GM23338 (cell line): ENCODE results near the gene FUT2. TPM values are rescaled to one million over a fixed set of nuclear protein-coding genes. Genes with fewer than 3 reads are reported as not detected.

Experiments used
- ATAC-seq: fragments of 200-7000 bp; cut with Tn5 transposase; 3 replicates; pipeline ENCODE4 v1.9.1; 2020
- DNase-seq: peaks from one replicate; pipeline ENCODE4 v3.0.0-alpha.2; 2015; ENCODE audit warnings: low spot score
- H2AFZ ChIP-seq: fragments of 200-600 bp; sonication (generic); 2 replicates; pipeline ENCODE4 v1.8.0; 2016; ENCODE audit warnings: antibody characterized with exemption, mild to moderate bottlenecking, moderate library complexity
- H3F3A ChIP-seq: fragments of 200-600 bp; sonication (generic); replicated peaks from 2 replicates; pipeline ENCODE4 v1.8.0; 2017; ENCODE audit warnings: antibody characterized with exemption, mixed run types, low read depth
- H3K27ac ChIP-seq: fragments of 200-600 bp; sonication (generic); 2 replicates; pipeline ENCODE4 v1.6.1; 2016; ENCODE audit warnings: low read depth
- H3K27me3 ChIP-seq: fragments of 200-600 bp; sonication (generic); 2 replicates; pipeline ENCODE4 v1.8.0; 2016; ENCODE audit warnings: mild to moderate bottlenecking, mixed run types, moderate library complexity; ENCODE audit not compliant: insufficient read depth
- H3K36me3 ChIP-seq: fragments of 200-600 bp; sonication (generic); 2 replicates; pipeline ENCODE4 v1.8.0; 2016; ENCODE audit warnings: mild to moderate bottlenecking; ENCODE audit not compliant: insufficient read depth
- H3K4me1 ChIP-seq: fragments of 200-600 bp; sonication (generic); 2 replicates; pipeline ENCODE4 v1.8.0; 2016; ENCODE audit warnings: mild to moderate bottlenecking, moderate library complexity; ENCODE audit not compliant: insufficient read depth
- H3K4me2 ChIP-seq: fragments of 200-600 bp; sonication (generic); 2 replicates; pipeline ENCODE4 v1.7.1; 2017; ENCODE audit warnings: mixed run types
- H3K4me3 ChIP-seq: fragments of 200-600 bp; sonication (generic); 2 replicates; pipeline ENCODE4 v1.6.1; 2016; ENCODE audit warnings: mixed run types
- H3K79me2 ChIP-seq: fragments of 200-600 bp; sonication (generic); replicated peaks from 2 replicates; pipeline ENCODE4 v1.8.0; 2017; ENCODE audit warnings: mild to moderate bottlenecking; ENCODE audit not compliant: insufficient read depth
- H3K9me2 ChIP-seq: fragments of 200-600 bp; sonication (generic); 2 replicates; pipeline ENCODE4 v1.8.0; 2017; ENCODE audit not compliant: insufficient read depth
- H4K20me1 ChIP-seq: fragments of 200-600 bp; sonication (generic); replicated peaks from 2 replicates; pipeline ENCODE4 v1.8.0; 2017; ENCODE audit warnings: mild to moderate bottlenecking; ENCODE audit not compliant: insufficient read depth
- H3K27ac Mint-ChIP-seq: 2 replicates; pipeline ENCODE4 v1.8.0; 2020; ENCODE audit warnings: inconsistent platforms, mild to moderate bottlenecking, moderate library complexity, mixed read lengths
- H3K27me3 Mint-ChIP-seq: 3 replicates; pipeline ENCODE4 v1.8.0; 2022; ENCODE audit warnings: low read depth, mild to moderate bottlenecking, moderate library complexity, mixed read lengths, inconsistent platforms; ENCODE audit not compliant: insufficient read depth, poor library complexity
- H3K36me3 Mint-ChIP-seq: 3 replicates; pipeline ENCODE4 v1.8.0; 2021; ENCODE audit warnings: low read depth, mild to moderate bottlenecking, inconsistent platforms, moderate library complexity, mixed read lengths
- H3K4me1 Mint-ChIP-seq: 3 replicates; pipeline ENCODE4 v1.8.0; 2020; ENCODE audit warnings: mild to moderate bottlenecking, inconsistent platforms, mixed read lengths
- H3K4me3 Mint-ChIP-seq: 3 replicates; pipeline ENCODE4 v1.8.0; 2021; ENCODE audit warnings: moderate library complexity, mild to moderate bottlenecking, inconsistent platforms, mixed read lengths
- H3K9me3 Mint-ChIP-seq: 3 replicates; pipeline ENCODE4 v1.8.0; 2020; ENCODE audit warnings: moderate library complexity, mild to moderate bottlenecking, inconsistent platforms, mixed read lengths
- CREB1 ChIP-seq: fragments of 250-450 bp; sonication (Bioruptor Pico); IDR thresholded peaks from 2 replicates; pipeline ENCODE4 v1.5.0; 2020; ENCODE audit warnings: low read depth, mild to moderate bottlenecking, moderate library complexity
- CTCF ChIP-seq, 2 experiments: fragments of 200-600 bp in 1 of 2; sonication (generic) in 1 of 2; conservative IDR thresholded peaks; 2 replicates each; pipeline versions ENCODE4 v1.5.1 to v1.6.1; 2016 to 2017; ENCODE audit warnings: antibody characterized with exemption in 2 of 2, low read depth in 2 of 2, mild to moderate bottlenecking in 2 of 2, moderate library complexity in 1 of 2
- EZH2 ChIP-seq: fragments of 200-600 bp; sonication (generic); IDR thresholded peaks from one replicate; pipeline ENCODE4 v1.8.0; 2017; ENCODE audit warnings: antibody characterized with exemption, mild to moderate bottlenecking, low read depth; ENCODE audit not compliant: unreplicated experiment
- POLR2AphosphoS5 ChIP-seq: IDR thresholded peaks from 2 replicates; pipeline ENCODE4 v1.6.1; 2016; ENCODE audit warnings: antibody characterized with exemption, low read depth
- REST ChIP-seq: IDR thresholded peaks from one replicate; pipeline ENCODE4 v1.6.1; 2018; ENCODE audit warnings: antibody characterized with exemption; ENCODE audit not compliant: unreplicated experiment
- STAT1 ChIP-seq: IDR thresholded peaks from one replicate; pipeline ENCODE4 v1.6.1; 2016; ENCODE audit warnings: antibody characterized with exemption; ENCODE audit not compliant: unreplicated experiment
- polyA plus RNA-seq: library from polyadenylated mRNA; unstranded; fragments of >200 nt; fragmentation: Nextera tagmentation; extraction: Ambion mirVana; gene quantifications from 2 replicates; pipeline ENCODE4 v1.2.1, GENCODE V29; 2016
- total RNA-seq: library from RNA; depleted of rRNA; stranded (reverse); fragments of >200 nt; shearing (Covaris generic); gene quantifications from 2 replicates; pipeline ENCODE4 v1.2.3, GENCODE V29; 2014

The FUT2 gene
- total and polyA plus RNA-seq, 2 experiments from 2014 or later = 5.0 to 5.6 TPM

GRCh38 chr19:48702701-48703100, 6.9 kb downstream of the FUT2 start (continued):
- TF ChIP-seq REST (no peak), CREB1 (CRISPR knock-in tag) (no peak), CTCF (conservative IDR thresholded peaks at IDR 0.05; ENCODE audit: low read depth in 2 of 2) (no peak)

- Histone ChIP-seq H3F3A (no peaks in the 10 kb centered on the region), H4K20me1 (no peaks in the 10 kb centered on the region), H3K9me2 (no peaks in the 10 kb centered on the region), H3K27me3 (no peaks in the 10 kb centered on the region), H3K79me2 (no peaks in the 10 kb centered on the region), H2AFZ (no peak overlapping the region), H3K36me3 (no peaks in the 10 kb centered on the region), H3K4me2 (no peak overlapping the region), H3K27ac (no peak overlapping the region), H3K4me3 (no peak overlapping the region), H3K4me1 (peaks cover 2% of the 10 kb centered on the region; the same call in 1 of the 2 replicates)
- TF ChIP-seq CTCF (conservative IDR thresholded peaks at IDR 0.05; ENCODE audit: low read depth in 2 of 2) (no peak), REST (no peak), EZH2 (no peak), STAT1 (no peak), POLR2AphosphoS5 (no peak)
- H3K9me3 Mint-ChIP-seq = peaks cover 11% of the 10 kb centered on the region
- no peak for ATAC-seq
- no peak for DNase-seq
- H3K4me1 Mint-ChIP-seq = peaks cover 4% of the 10 kb centered on the region
- H3K4me3 Mint-ChIP-seq = no peak overlapping the region
- H3K27ac Mint-ChIP-seq = no peak overlapping the region
- peaks cover 39% of the 10 kb centered on the region for H3K36me3 Mint-ChIP-seq
- peaks cover 9% of the 10 kb centered on the region for H3K27me3 Mint-ChIP-seq
Observed at GRCh38 chr19:48703316-48703715, 7.5 kb downstream of the FUT2 start.
